ENCODE data around the gene LDLR.
"Not testable (repeated sequence)": the region's sequence is repeated elsewhere in the genome, so short reads cannot be mapped to it uniquely, and the experiment has no call there.

The LDLR gene

DNA sequence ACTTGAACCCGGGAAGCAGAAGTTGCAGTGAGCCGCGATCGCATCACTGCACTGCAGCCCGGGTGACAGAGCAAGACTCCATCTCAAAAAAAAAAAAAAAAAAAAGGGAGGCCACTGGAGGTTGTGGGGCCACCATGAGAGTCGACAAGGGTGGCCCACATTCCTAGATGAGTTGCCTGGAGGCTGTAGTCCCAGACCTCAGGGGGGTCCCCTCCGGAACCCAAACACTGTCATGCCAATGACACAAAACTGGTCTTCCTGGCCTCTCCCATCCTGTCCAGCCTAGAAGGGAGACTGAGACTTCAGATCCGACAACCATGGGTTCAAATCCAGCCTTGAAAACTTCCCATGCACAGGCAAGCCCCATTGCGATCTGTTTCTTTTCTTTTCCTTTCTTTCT is 51.6 kb downstream of the LDLR start:
- DNase-seq (ENCODE audit: low read depth, low spot score) = no peak

DNA sequence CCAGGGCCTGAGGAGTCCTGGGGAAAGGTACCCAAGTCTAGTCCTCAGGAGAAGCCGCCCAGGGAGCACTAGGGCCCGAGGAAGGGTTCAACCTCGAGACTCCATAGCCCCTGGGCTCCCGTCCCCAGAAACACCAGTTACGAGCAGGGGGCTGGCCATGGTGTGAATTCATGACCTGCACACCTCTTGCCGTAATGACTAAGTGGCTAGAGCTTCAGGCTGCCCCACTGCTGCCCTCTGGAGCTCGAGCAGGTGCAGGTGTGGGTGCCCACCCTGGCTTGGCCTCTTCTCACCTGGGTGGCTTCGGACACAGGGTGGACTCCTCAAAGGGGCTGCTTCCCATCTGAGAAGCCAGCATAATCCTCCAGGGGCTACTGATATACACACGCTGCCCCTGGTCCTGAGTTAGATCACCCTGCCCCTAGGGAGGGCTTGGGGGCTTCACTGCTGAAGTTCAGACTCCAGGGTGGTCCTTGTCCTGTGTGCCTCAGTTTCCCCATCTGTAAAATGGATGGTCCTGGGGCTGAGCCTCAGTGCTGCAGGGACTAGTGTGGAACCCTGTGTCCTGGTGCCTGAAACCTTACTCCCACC is 52.8 kb downstream of the LDLR start:
- no peak for DNase-seq (ENCODE audit: low read depth, low spot score)

DNA sequence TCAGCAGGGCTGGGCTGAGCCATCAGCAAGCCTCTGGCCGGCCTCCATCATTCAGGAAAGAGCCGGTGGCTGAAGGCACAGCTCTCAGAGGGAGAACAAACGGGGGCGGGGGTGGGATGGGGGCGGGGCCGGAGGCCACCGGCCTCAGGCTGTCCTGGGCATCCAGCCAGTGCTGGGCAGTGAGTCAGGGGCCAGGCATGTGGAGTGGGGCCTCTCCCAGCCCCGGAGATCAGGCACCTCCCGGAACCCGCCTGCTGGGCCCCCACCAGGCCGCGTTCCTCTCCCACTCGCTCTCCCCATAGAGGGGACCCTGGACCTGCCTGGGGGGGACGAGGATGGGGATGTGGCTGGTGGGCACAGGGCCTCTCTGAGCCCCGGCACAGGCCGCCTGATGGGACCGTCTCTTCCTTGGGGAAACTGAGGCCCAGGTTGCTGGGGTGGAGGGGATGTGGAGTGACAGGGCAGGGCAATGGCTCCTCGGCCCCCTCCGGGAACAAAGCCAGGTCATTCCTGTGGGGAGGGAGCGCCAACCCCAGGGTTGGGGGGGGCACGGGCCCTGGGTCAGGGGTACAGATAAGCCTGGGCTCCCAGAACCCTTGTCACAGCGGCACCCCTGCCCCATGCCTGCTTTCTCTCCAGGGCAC is 53.4 kb downstream of the LDLR start:
- DNase-seq (ENCODE audit: low read depth, low spot score) = peak; percentile 90

DNA sequence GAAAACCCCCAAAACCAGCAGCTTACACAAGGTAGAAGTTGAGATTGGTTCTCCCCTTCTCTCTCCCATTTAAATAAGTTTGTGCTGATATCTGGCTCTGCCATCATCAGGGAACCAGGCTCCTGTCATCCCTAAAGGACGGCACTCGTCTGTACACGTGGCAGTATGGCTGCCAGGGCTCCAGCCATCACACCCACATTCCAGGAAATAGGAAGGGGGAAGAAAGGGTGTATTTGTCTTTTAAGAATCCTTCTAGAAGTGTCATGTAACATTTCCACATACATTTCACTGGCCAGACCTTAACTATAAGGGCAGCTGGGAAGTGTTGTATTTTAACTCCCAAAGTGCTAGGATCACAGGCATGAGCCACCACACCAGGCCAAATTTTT is 56.3 kb downstream of the LDLR start:
- DNase-seq (ENCODE audit: low read depth, low spot score) = no peak

DNA sequence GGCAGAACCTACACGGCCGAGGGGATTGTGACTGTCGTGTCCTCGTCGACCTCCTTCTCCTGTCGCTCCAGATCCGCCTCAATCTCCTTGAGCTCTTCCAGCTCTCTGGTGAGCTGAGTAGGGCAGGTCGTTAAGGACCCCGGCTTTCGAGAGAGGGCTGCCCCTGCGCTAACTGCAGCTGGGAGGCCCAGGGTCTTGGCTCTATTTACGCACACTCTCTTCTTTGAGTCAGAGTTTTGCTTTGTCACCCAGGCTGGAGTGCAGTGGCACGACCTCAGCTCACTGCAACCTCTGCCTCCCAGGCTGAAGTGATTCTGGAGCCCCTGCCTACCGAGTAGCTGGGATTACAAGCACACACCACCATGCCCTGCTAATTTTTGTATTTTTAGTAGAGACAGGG is 58.7 kb downstream of the LDLR start:
- no peak for DNase-seq (ENCODE audit: low read depth, low spot score)

DNA sequence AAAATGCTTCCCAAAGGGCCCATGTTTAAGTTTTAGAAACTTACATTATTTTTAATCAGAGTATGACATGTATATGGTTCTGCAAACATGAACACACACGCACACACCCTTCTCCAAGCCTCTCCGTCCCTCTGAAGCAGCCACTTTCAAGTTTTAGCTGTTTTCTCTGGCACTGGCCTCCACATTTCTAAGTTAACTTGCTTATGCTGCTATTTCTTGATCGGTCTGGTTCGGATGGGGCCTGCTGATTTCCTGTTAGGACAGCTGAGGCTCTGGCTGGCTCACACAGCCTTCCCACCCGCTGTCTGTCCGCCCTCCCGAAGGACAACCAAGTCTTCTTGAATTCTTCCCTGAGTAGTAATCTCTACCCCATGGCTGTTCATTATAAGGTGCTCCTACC is 61.9 kb downstream of the LDLR start:
- DNase-seq (ENCODE audit: low read depth, low spot score) = peak; percentile 93

DNA sequence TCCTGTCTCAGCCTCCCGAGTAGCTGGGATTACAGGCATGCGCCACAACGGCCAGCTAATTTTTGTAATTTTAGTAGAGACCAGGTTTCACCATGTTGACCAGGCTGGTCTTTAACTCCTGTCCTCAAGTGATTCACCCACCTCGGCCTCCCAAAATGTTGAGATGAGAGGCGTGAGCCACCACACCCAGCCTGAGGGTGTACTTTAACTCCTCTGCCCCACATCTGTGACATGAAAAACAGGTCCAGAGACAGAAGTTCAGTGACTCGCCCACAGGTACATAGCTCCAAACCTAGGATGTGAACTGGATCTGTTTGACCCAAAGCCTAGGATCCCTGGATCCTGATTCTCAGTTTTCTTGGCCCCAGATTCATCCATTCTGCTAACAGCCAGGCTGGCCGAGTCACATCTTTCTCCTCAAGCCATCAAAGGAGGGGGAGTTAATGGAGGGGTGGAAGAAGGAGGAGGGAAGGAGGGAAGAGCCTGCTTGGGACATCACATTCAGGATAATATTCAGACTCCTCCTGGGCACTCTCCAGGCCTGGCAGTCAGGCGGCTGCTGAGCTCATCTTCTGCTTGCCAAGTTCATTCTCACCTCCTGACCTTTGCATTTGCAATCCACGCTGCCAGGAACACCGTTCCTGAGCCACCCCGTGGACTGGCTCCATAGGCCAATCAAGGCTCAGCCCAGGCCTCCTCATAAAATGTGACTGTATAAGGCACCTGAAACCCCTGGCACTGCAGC is 63.2 kb downstream of the LDLR start:
- peak; percentile 74 for DNase-seq (ENCODE audit: low read depth, low spot score)

DNA sequence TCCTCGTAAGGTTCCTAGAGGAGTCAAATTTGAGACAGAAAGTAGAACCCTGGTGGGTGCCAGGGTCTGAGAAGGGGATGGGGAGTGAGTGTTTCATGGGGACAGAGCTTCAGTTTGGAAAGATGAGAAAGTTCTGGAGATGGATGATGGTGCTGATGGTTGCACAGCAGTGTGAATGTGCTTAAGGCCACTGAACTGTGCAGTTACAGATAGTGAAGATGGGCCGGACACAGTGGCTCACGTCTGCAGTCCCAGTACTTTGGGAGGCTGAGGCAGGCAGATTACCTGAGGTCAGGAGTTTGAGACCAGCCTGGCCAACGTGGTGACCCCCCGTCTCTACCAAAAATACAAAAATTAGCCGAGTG is 65.4 kb downstream of the LDLR start:
- DNase-seq (ENCODE audit: low read depth, low spot score) = no peak

DNA sequence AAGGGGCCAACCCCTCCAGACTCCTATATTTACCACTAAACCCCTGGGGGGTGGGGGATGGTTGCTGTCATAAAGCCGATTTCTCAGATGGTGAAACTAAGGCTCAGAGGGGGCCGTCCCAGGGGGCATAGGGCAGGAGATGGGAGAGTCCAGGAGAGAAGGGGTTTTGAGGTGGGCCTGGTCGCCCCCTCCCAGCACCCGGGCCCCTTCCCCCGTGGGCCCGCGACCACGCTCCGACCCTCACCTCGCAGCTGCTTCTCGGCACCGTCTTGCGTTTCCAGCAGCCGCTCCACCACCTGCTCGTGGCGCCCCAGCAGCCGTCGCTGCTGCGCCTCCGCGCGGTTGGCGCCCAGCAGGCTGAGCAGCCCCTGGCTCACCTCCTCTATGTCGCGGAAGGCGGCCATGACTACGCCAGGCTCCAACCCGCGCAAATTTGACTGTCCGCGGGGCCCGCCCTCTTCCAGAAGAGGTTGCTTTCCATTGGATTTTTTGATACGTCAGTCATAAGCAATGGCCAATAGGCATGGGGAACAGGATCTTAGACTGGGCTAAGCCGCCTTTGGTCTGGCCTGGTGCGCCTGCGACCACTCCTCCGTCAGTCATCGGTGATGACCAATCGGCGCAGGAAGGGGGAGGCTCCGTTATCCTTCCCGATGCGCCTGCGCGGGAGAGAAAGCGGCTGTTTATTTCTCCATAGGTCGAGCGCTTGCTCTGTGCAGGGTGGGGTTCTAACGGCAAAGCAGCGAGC is 66.3 kb downstream of the LDLR start, which contains the start of gene SPC24:
Gene SPC24 (minus strand): TSS at position 410 of the 748 bp plus-strand sequence. CDS start 6 bp downstream, at position 404.
- peak; percentile 95 for DNase-seq (ENCODE audit: low read depth, low spot score)

DNA sequence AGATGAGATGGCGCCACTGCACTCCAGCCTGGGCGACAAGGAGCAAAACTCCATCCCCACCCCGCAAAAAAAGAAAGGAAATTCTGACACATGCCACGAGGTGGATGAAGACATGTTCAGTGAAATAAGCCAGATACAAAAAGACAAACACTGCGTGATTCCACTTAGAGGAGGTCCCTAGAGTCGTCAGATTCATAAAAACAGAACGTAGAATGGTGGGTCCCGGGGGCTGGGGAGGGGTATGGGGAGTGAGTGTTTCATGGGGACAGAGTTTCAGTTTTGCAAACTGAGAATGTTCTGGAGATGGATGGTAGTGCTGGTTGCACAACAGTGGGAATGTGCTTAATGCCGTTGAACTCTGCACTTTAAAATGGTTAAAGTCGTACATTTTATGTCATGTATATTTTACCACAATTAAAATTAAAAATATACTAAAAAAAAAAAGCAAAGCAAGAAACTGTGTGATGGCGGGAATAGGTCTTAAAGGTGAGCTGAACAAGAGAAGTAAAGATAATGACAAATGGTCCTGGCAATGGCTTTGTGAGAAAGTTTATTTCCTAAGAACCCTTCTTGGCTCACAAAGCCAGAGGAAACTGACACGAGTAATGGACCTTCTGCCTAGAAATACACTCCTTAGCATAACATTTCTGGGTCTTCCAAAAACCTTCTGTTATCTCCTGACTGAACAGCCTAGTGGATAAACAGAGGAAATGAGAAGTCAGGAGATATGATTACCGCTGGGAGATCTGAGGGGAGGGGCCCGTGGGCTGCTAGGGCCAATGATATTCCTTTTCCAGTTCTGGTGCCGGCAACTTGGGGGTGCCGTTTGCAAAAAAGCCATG is 70.6 kb downstream of the LDLR start:
- DNase-seq (ENCODE audit: low read depth, low spot score) = no peak

DNA sequence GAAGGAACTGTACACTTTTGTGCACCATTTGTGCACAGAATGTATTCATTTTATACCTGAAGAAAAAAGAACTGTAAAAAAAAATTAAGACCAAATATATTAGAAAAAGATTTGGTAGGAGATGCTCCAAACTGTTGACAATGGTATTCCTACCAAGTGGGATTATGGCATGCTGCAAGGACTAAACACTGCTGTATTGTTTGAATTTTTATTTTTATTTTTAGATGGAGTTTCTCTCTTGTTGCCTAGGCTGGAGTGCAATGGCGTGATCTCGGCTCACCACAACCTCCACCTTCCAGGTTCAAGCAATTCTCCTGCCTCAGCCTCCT is 71.1 kb downstream of the LDLR start:
- not testable (repeated sequence) for DNase-seq (ENCODE audit: low read depth, low spot score)

DNA sequence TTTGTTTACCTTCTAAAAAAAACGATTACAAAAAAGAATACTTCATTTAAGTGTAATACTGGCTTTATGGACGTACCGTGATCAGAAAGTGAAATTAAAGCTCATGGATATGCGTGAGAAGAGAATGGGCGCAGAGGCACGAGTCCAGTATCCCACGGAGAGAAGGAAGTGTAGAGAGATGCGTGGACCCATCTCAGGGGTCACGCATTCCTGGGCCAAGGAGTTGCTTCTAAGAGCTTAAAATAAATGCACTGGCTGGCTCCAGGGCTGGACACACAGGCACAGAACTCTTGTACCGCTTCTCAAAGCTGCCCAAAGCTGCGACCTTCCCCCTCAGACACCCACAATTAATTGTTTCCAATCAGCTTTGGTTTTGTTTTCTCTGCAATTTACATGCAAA is 75.0 kb downstream of the LDLR start:
- DNase-seq (ENCODE audit: low read depth, low spot score) = no peak

DNA sequence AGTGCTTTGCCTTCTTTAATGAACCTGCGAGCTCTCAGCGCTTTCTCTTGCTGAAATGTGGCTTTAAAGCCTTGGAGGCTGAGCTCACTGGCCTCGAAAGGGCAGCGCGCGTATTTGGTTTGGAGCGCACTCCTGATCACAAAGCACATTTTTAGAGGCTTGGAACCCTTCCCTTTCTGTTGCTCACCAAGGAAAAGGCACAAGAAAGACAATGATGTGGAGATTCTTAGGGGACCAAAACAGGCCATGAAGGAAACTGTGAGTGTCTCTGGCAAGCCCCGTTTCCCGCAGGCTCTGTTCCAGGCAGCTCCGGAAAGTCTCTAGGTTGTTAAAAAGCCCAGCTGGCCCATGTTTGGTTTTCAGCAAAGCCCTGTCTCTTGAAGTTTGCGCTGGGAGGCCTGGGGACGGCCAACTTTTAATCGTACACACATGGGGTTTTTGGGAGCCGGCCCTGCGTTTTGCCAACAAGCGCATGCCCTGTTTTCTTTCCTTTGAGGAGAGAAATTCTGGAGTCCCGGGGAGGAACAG is 75.7 kb downstream of the LDLR start:
- no peak for DNase-seq (ENCODE audit: low read depth, low spot score)

DNA sequence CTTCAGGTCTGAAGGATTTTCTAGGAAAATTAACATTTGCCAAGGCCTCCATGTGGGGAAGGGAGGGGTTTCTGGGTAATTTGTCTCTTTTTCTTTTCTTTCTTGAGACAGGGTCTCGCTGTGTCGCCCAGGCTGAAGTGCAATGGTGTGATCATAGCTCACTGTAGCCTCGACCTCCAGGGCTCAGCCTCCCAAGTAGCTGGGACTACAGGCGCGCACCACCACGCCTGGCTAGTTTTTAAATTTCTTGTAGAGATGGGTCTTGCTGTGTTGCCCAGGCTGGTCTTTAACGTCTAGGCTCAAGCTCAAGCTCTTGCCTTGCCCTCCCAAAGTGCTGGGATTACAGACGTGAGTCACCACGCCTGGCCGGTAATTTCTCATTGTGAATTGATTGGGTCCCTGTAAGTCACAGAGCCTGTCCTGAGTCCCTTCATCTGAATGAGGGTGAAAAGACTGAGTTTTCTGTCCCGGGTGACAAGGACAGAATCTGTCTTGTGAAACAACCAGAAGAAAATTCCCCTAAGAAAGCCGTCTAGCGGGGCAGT is 76.3 kb downstream of the LDLR start:
- DNase-seq (ENCODE audit: low read depth, low spot score) = no peak

DNA sequence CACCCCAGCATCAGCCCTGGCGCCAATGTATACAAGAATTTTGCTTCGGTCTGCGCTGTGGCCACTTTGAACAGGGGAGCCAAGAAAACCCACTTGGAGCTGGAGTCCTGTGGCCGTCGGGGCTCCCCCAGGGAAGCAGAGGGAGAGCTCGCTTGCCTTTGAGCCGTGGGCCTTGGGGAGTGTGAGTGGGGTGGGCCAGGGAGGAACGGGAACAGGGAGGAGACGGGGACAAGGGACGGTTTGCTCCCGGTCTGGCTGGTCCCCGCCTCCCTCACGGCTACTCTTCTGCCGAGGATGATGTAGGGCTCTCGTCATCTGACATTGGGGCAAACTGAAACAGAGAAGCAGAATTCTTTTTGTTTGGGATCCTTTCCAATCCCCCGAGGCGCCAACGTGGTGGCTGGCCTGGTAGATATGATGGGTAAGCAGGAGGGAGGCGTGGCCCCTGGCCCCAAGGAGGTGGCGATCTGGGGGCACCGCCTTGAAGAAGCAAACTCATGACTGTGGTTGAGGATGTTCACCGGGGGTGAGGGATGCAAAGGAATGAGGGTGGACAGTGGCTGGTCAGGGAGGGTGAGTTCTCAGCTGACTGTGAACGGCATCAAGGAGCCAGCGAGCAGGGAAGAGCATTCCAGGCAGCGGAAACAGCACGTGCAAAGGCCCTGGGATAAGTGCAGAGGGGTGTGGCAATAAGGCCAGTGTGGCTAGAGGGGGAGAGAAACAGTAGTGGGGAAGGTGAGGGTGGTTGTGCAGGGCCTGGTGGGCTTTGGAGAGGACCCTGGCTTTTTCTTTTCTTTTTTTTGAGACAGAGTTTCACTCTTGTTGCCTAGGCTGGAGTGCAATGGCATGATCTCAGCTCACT is 77.2 kb downstream of the LDLR start:
- DNase-seq (ENCODE audit: low read depth, low spot score) = no peak

DNA sequence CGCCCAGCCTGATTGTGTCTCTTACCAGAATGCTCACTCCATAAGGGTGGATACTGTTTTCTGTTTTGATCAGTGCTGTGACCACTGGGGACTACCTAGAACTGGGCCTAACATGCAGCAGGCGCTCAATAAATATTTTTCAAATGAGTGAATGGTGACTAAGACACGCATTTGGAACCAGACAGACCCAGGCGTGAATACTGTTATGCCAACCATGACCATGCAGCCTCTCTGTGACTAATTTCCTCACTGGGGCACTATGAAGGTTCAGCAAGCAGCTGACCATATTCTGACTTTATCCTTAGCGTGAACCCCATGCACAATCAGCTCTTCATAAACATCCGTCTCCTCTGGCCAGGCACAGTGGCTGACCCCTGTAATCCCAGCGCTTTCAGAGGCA is 79.3 kb downstream of the LDLR start:
- DNase-seq (ENCODE audit: low read depth, low spot score) = no peak

DNA sequence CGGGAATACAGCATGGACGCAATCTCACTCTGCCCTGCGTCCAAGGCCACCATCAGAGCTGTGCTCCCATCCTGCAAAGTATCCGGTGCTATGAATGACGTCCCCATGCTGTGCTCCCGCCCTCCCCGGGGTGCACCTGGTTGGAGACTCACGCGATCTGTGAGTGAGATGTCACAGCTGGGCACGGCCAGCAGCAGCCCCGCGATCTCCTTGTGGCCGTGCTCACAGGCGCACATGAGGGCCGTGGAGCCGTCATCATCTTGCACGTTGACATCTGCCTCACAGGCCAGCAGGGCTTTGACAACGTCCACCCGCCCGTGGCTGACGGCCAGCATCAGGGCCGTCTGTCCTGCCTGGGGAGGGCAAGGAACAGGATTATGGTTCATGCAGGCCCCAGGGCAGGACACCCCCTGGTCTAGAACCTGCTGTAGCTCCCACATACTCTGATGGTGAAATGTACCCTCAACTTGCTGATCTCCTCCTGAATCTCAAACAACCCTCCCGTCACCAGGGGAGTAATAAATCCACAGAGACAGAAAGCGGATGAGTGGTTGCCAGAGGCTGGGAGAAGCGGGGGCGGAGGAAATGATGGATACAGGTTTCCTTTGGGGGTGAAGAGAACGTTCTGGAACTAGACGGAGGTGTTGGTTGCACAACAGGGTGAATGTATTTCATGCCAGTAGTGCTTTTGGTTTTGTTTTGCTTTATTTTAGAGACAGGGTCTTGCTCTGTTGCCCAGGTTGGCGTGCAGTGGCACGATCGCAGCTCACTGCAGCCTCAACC is 80.8 kb downstream of the LDLR start:
- no peak for DNase-seq (ENCODE audit: low read depth, low spot score)

DNA sequence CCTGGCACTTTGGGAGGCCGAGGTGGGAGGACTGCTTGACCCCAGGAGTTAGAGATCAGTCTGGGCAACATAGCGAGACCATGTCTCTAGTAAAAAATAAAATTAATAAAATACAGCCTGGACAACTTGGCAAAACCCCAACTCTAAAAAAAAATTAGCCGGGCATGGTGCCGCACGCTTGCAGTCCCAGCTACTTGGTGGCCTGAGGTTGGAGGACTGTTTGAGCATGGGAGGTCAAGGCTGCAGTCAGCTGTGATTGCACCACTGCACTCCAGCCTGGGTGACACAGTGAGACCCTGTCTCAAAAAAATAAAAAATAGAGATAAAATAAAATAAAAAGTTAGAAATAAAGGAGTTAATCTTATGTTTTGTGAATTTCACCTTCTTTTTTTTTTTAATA is 81.9 kb downstream of the LDLR start:
- DNase-seq (ENCODE audit: low read depth, low spot score) = no peak

DNA sequence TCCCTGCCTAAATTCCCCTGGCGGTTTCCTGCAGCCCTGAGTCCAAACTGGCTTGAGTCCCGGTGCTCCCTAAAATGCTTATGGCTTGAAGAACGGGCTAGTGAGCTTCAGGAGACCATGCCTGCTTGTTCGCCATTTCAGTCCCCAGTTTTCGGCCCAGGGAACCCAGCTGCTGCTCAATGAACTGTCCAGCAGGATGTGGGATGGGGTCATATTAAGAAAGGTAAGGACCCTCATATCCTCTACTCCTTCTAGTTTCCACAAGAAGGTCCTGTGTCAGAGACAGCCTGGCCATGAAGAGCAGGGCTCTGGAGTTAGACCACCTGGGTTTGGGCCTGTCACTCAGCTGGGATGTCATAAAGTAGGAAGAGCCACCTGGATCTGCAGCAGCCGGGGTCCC is 83.3 kb downstream of the LDLR start:
- DNase-seq (ENCODE audit: low read depth, low spot score) = no peak

Data from smooth muscle cell of the brain vasculature (primary cell).